ENCODE measurements around the gene FILIP1L.

DNA sequence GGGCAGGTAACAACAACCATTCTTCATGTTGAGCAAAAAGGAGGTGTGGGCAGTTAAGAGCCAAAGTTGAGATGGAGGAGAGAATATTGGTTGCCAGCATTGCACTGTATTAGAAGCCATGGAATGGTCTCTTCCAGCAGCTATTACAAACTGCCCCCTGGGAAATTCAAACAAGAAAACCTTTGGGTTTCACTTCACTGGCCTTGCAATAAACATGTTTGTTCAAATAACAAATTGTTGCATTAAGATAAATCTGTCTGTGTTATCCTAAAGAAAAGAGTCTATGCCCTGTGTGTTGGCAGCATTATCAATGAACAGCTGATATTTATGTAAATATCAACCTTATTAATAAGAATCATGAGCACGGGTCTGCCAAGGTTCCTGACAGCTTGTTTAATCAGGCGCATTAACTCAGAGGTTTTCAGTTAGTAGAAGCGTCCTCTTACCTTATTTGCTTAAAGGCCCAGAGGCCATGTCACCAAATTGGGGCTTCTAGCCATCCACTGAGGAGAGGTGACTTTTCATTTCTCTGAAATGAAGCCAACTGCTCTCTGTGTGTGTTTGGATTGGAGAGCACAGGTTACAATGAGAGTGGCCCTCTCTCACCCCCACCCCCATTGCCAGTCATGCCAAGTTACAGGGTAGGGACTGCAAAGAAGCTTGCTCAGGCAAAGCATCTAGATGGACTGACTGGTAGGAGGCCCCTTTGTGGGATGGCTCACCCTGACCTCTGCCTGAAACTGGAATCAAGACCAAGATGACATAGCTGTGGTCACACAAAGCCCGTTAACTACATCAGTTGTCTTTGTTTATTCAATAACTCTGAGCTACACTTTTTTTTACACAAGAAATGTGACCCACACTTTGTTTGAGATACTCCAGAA, 10.5 kb downstream of the FILIP1L start:
- TF ChIP-seq, protein P1, sequence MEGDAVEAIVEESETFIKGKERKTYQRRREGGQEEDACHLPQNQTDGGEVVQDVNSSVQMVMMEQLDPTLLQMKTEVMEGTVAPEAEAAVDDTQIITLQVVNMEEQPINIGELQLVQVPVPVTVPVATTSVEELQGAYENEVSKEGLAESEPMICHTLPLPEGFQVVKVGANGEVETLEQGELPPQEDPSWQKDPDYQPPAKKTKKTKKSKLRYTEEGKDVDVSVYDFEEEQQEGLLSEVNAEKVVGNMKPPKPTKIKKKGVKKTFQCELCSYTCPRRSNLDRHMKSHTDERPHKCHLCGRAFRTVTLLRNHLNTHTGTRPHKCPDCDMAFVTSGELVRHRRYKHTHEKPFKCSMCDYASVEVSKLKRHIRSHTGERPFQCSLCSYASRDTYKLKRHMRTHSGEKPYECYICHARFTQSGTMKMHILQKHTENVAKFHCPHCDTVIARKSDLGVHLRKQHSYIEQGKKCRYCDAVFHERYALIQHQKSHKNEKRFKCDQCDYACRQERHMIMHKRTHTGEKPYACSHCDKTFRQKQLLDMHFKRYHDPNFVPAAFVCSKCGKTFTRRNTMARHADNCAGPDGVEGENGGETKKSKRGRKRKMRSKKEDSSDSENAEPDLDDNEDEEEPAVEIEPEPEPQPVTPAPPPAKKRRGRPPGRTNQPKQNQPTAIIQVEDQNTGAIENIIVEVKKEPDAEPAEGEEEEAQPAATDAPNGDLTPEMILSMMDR (conservative IDR thresholded peaks at IDR 0.05) = no peak
- no peak for TF ChIP-seq ZFX (IDR thresholded peaks at IDR 0.05)
